ENCODE data around the gene SIDT1.

- TF ChIP-seq POLR2AphosphoS5 (IDR thresholded peaks at IDR 0.05) (no peak), CTCF (IDR thresholded peaks at IDR 0.05) (no peak)
These were observed 56.5 kb downstream of the SIDT1 start for GRCh38 chr3:113588806-113589205.

Data from transverse colon (tissue), 4 donors.